Measurements from ENCODE around the gene RNF111.

The RNF111 gene

DNA sequence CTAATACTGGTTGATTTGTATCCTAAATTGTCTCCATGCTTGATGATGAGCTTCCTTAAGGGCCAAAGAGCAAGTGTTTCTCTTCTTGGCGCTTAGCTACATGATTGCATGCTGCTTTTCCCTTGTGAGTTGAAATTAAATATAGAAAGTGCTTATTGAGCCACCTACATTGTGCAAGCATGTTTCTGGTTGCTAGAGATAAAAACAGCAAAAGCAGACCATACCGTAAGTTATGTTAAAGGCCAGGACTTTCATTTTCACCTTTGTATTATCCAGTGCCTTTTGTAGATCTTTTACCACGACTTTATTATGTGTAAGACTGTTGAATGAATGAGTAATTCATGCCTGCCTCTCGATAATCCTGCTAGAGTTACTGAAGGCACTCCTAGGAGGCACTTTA lies 75.6 kb downstream of the RNF111 start:
- Histone ChIP-seq H3K4me1 (ENCODE audit: control insufficient read depth, insufficient read depth, low read depth, low read length) (no peaks in the 10 kb centered on the region), H2BK120ac (ENCODE audit: low read depth, low read length) (no peak overlapping the region), H3K4ac (ENCODE audit: low read depth in 1 of 2, low read length in 2 of 2) (no peak overlapping the region), H3K9me3 (ENCODE audit: control insufficient read depth, low read length) (no peaks in the 10 kb centered on the region), H3K4me3 (ENCODE audit: insufficient read depth in 1 of 2, low read depth in 1 of 2, low read length in 2 of 2) (peak overlapping the region in 1 of 2 experiments; percentile 0), H2BK12ac (ENCODE audit: low read length in 2 of 2) (no peak overlapping the region), H3K27ac (ENCODE audit: low read length, poor library complexity, severe bottlenecking) (no peak overlapping the region), H2AFZ (ENCODE audit: low read depth, low read length) (no peak overlapping the region), H3K14ac (ENCODE audit: low read length in 2 of 2) (no peak overlapping the region), H3K18ac (ENCODE audit: low read depth in 1 of 2, low read length in 2 of 2) (no peak overlapping the region), H4K8ac (ENCODE audit: low read length) (no peak overlapping the region), H3K79me1 (replicated peaks; ENCODE audit: low read length, poor library complexity, severe bottlenecking) (peaks cover 24% of the 10 kb centered on the region), H3K27me3 (ENCODE audit: control insufficient read depth in 1 of 2, insufficient read depth in 1 of 2, low read length in 2 of 2) (no peaks in the 10 kb centered on the region), H3K4me2 (ENCODE audit: low read length, poor library complexity, severe bottlenecking) (no peak overlapping the region), H3K23ac (ENCODE audit: low read length in 2 of 2) (no peak overlapping the region), H2BK5ac (ENCODE audit: low read depth, low read length, poor library complexity, severe bottlenecking) (no peak overlapping the region), H2BK15ac (ENCODE audit: low read depth, poor library complexity, severe bottlenecking) (no peak overlapping the region), H2AK5ac (ENCODE audit: low read length, severe bottlenecking) (no peak overlapping the region), H3K9ac (ENCODE audit: low read length) (peak overlapping the region; percentile 62), H4K91ac (ENCODE audit: low read length) (no peak overlapping the region), H3K36me3 (ENCODE audit: control insufficient read depth in 1 of 2, insufficient read depth in 2 of 2, low read depth in 1 of 2, low read length in 2 of 2) (peaks cover 20 to 94% of the 10 kb centered on the region in 2 experiments)
- WGBS, result 99% methylated on average over 4 of the region's 4 CpGs
- DNase-seq, result peak; percentile 1

DNA sequence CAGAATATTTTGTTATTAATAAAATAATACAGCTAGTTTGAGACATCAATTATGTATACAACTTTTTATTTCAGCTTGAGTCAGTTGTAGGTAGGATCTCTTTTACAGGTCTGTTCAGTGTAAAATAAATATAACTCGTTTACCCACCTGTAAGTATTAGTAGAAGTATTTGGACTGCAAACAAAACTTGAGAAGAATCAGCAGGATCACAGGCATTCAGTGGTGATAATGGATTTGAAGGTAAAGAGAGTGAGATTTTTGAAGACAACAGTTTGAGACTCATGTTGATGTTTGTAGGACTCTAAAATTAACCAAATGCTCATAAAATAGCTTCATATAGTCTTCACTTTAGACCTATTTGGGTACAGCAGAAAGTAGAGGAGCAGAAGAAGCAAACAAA lies 82.0 kb downstream of the RNF111 start:
- Histone ChIP-seq H3K18ac (ENCODE audit: low read depth in 1 of 2, low read length in 2 of 2) (no peak overlapping the region), H3K4me1 (ENCODE audit: control insufficient read depth, insufficient read depth, low read depth, low read length) (no peaks in the 10 kb centered on the region), H3K9me3 (ENCODE audit: control insufficient read depth, low read length) (no peaks in the 10 kb centered on the region), H3K4me3 (ENCODE audit: insufficient read depth in 1 of 2, low read depth in 1 of 2, low read length in 2 of 2) (no peak overlapping the region), H2BK120ac (ENCODE audit: low read depth, low read length) (no peak overlapping the region), H3K79me1 (replicated peaks; ENCODE audit: low read length, poor library complexity, severe bottlenecking) (peaks cover 14% of the 10 kb centered on the region), H4K91ac (ENCODE audit: low read length) (no peak overlapping the region), H3K23ac (ENCODE audit: low read length in 2 of 2) (no peak overlapping the region), H2BK12ac (ENCODE audit: low read length in 2 of 2) (no peak overlapping the region), H2BK5ac (ENCODE audit: low read depth, low read length, poor library complexity, severe bottlenecking) (no peak overlapping the region), H3K27ac (ENCODE audit: low read length, poor library complexity, severe bottlenecking) (no peak overlapping the region), H3K4ac (ENCODE audit: low read depth in 1 of 2, low read length in 2 of 2) (no peak overlapping the region), H3K14ac (ENCODE audit: low read length in 2 of 2) (no peak overlapping the region), H2AK5ac (ENCODE audit: low read length, severe bottlenecking) (no peak overlapping the region), H2BK15ac (ENCODE audit: low read depth, poor library complexity, severe bottlenecking) (no peak overlapping the region), H4K8ac (ENCODE audit: low read length) (no peak overlapping the region), H3K36me3 (ENCODE audit: control insufficient read depth in 1 of 2, insufficient read depth in 2 of 2, low read depth in 1 of 2, low read length in 2 of 2) (peaks cover 30 to 92% of the 10 kb centered on the region in 2 experiments), H3K4me2 (ENCODE audit: low read length, poor library complexity, severe bottlenecking) (no peak overlapping the region), H3K9ac (ENCODE audit: low read length) (no peak overlapping the region), H3K27me3 (ENCODE audit: control insufficient read depth in 1 of 2, insufficient read depth in 1 of 2, low read length in 2 of 2) (no peaks in the 10 kb centered on the region), H2AFZ (ENCODE audit: low read depth, low read length) (no peak overlapping the region)
- 100% methylated on average over 1 of the region's 1 CpG for WGBS
- no peak for DNase-seq

DNA sequence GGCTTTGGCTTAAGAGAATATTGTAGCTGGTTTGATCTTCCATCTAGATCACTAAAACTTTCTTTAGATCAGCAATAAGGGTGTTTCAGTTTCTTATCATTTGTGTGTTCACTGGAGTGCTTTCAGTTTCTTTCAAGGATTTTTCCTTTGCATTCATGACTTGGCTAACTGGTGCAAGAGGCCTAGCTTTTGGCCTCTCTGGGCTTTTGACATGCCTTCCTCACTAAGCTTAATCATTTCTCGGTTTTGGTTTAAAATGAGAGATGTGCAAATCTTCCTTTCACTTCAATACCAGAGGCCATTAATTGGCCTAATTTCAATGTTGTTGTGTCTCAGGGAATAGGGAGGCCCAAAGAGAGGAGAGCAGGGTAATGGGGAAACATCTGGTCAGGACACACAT lies 87.1 kb downstream of the RNF111 start:
- H4K91ac ChIP-seq (ENCODE audit: low read length), result no peak overlapping the region
- no peak overlapping the region for H2BK5ac ChIP-seq (ENCODE audit: low read depth, low read length, poor library complexity, severe bottlenecking)
- H2BK15ac ChIP-seq (ENCODE audit: low read depth, poor library complexity, severe bottlenecking), result no peak overlapping the region
- DNase-seq, result no peak
- H3K36me3 ChIP-seq (ENCODE audit: control insufficient read depth in 1 of 2, insufficient read depth in 2 of 2, low read depth in 1 of 2, low read length in 2 of 2), result peaks cover 17 to 89% of the 10 kb centered on the region in 2 experiments
- H4K8ac ChIP-seq (ENCODE audit: low read length), result no peak overlapping the region
- no peak overlapping the region for H3K27ac ChIP-seq (ENCODE audit: low read length, poor library complexity, severe bottlenecking)
- H3K14ac ChIP-seq (ENCODE audit: low read length in 2 of 2), result no peak overlapping the region
- no CpG with 5 or more reads among the region's 1 CpG for WGBS
- H2AK5ac ChIP-seq (ENCODE audit: low read length, severe bottlenecking), result no peak overlapping the region
- no peak overlapping the region for H3K4me2 ChIP-seq (ENCODE audit: low read length, poor library complexity, severe bottlenecking)
- no peaks in the 10 kb centered on the region for H3K27me3 ChIP-seq (ENCODE audit: control insufficient read depth in 1 of 2, insufficient read depth in 1 of 2, low read length in 2 of 2)
- H3K9ac ChIP-seq (ENCODE audit: low read length), result no peak overlapping the region
- H3K4me1 ChIP-seq (ENCODE audit: control insufficient read depth, insufficient read depth, low read depth, low read length), result no peaks in the 10 kb centered on the region
- peaks cover 6% of the 10 kb centered on the region for H3K79me1 ChIP-seq (replicated peaks; ENCODE audit: low read length, poor library complexity, severe bottlenecking)
- no peak overlapping the region for H3K18ac ChIP-seq (ENCODE audit: low read depth in 1 of 2, low read length in 2 of 2)
- no peaks in the 10 kb centered on the region for H3K9me3 ChIP-seq (ENCODE audit: control insufficient read depth, low read length)
- H3K23ac ChIP-seq (ENCODE audit: low read length in 2 of 2), result no peak overlapping the region
- H2AFZ ChIP-seq (ENCODE audit: low read depth, low read length), result no peak overlapping the region
- no peak overlapping the region for H2BK12ac ChIP-seq (ENCODE audit: low read length in 2 of 2)
- no peak overlapping the region for H2BK120ac ChIP-seq (ENCODE audit: low read depth, low read length)
- no peak overlapping the region for H3K4ac ChIP-seq (ENCODE audit: low read depth in 1 of 2, low read length in 2 of 2)
- H3K4me3 ChIP-seq (ENCODE audit: insufficient read depth in 1 of 2, low read depth in 1 of 2, low read length in 2 of 2), result no peak overlapping the region

DNA sequence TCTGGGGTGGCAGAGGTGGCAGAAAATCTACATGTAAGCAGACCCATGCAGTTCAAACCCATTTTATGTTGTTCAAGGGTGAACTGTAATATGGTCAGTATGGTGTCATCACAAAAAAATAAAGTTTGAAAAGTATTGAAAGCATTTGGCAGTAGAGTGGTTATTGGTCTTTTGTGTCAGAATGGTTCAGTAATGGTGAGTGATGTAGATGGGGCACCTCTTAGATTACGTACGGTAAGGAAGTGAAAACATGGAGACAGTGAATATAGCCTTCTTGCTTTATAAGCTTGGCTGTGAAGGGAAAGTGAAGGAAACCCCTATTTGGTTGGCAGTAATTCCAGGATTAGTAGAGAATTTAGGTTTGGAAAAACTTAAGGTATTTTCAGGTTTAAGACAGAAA lies 100.3 kb downstream of the RNF111 start:
- no peak overlapping the region for H3K27ac ChIP-seq (ENCODE audit: low read length, poor library complexity, severe bottlenecking)
- H2BK12ac ChIP-seq (ENCODE audit: low read length in 2 of 2), result no peak overlapping the region
- no peak overlapping the region for H2AK5ac ChIP-seq (ENCODE audit: low read length, severe bottlenecking)
- H3K36me3 ChIP-seq (ENCODE audit: control insufficient read depth in 1 of 2, insufficient read depth in 2 of 2, low read depth in 1 of 2, low read length in 2 of 2), result peaks cover 15 to 95% of the 10 kb centered on the region in 2 experiments
- H3K9ac ChIP-seq (ENCODE audit: low read length), result no peak overlapping the region
- H4K8ac ChIP-seq (ENCODE audit: low read length), result no peak overlapping the region
- no peaks in the 10 kb centered on the region for H3K4me1 ChIP-seq (ENCODE audit: control insufficient read depth, insufficient read depth, low read depth, low read length)
- H3K23ac ChIP-seq (ENCODE audit: low read length in 2 of 2), result no peak overlapping the region
- no peak overlapping the region for H3K18ac ChIP-seq (ENCODE audit: low read depth in 1 of 2, low read length in 2 of 2)
- H2BK15ac ChIP-seq (ENCODE audit: low read depth, poor library complexity, severe bottlenecking), result no peak overlapping the region
- DNase-seq, result no peak
- no peak overlapping the region for H3K4ac ChIP-seq (ENCODE audit: low read depth in 1 of 2, low read length in 2 of 2)
- no peak overlapping the region for H2BK120ac ChIP-seq (ENCODE audit: low read depth, low read length)
- H3K79me1 ChIP-seq (replicated peaks; ENCODE audit: low read length, poor library complexity, severe bottlenecking), result peaks cover 21% of the 10 kb centered on the region
- no peaks in the 10 kb centered on the region for H3K27me3 ChIP-seq (ENCODE audit: control insufficient read depth in 1 of 2, insufficient read depth in 1 of 2, low read length in 2 of 2)
- H3K4me3 ChIP-seq (ENCODE audit: insufficient read depth in 1 of 2, low read depth in 1 of 2, low read length in 2 of 2), result no peak overlapping the region
- no peak overlapping the region for H3K14ac ChIP-seq (ENCODE audit: low read length in 2 of 2)
- H2AFZ ChIP-seq (ENCODE audit: low read depth, low read length), result no peak overlapping the region
- 97% methylated on average over 2 of the region's 2 CpGs for WGBS
- H4K91ac ChIP-seq (ENCODE audit: low read length), result no peak overlapping the region
- no peaks in the 10 kb centered on the region for H3K9me3 ChIP-seq (ENCODE audit: control insufficient read depth, low read length)
- H3K4me2 ChIP-seq (ENCODE audit: low read length, poor library complexity, severe bottlenecking), result no peak overlapping the region
- no peak overlapping the region for H2BK5ac ChIP-seq (ENCODE audit: low read depth, low read length, poor library complexity, severe bottlenecking)

Data from mesenchymal stem cell (in vitro differentiated cells and primary cell).